ENCODE data around the gene CTF1.

The CTF1 gene

GRCh38 chr16:30921748-30922419 lies 25.5 kb downstream of the CTF1 start:
- no peaks in the 10 kb centered on the region for H3K27me3 ChIP-seq (ENCODE audit: insufficient read depth, low read length)
- H3K36me3 ChIP-seq (ENCODE audit: control insufficient read depth in 1 of 2, insufficient read depth in 2 of 2, low read length in 2 of 2) = peaks cover 12 to 15% of the 10 kb centered on the region in 2 experiments
- peak; percentile 95 to 97 for DNase-seq
- H3K4me1 ChIP-seq (ENCODE audit: control insufficient read depth in 1 of 2, insufficient read depth in 2 of 2, low read length in 2 of 2) = peaks cover 4 to 5% of the 10 kb centered on the region in 2 experiments
- peak overlapping the region; percentile 87 for H3K14ac ChIP-seq (ENCODE audit: low read length)
- no peak overlapping the region for H3K23ac ChIP-seq (ENCODE audit: low read length)
- peak overlapping the region; percentile 94 for H4K12ac ChIP-seq (ENCODE audit: low read depth, low read length)
- peak overlapping the region; percentile 65 for H2BK5ac ChIP-seq (ENCODE audit: low read depth, low read length, poor library complexity)
- peak overlapping the region; percentile 75 for H3K27ac ChIP-seq (ENCODE audit: low read depth, low read length)
- H2BK12ac ChIP-seq (ENCODE audit: low read length) = no peak overlapping the region
- peak overlapping the region; percentile 64 for H2BK120ac ChIP-seq (ENCODE audit: insufficient read depth, low read length, poor library complexity)
- peaks cover 9% of the 10 kb centered on the region for H3K79me2 ChIP-seq (ENCODE audit: control insufficient read depth, insufficient read depth, low read length, poor library complexity)
- peak overlapping the region; percentile 83 for H3K4me2 ChIP-seq (ENCODE audit: low read length)
- H2AFZ ChIP-seq (ENCODE audit: insufficient read depth, low read length, poor library complexity) = peak overlapping the region; percentile 67
- peaks cover 17% of the 10 kb centered on the region for H3K79me1 ChIP-seq (ENCODE audit: low read length)
- WGBS (ENCODE audit: extremely low coverage, insufficient coverage, insufficient read length) = no CpG with 5 or more reads among the region's 37 CpGs
- peak overlapping the region; percentile 92 for H3K18ac ChIP-seq (ENCODE audit: low read length)
- peak overlapping the region; percentile 77 for H3K4ac ChIP-seq (ENCODE audit: low read depth, low read length)
- H3K9ac ChIP-seq (ENCODE audit: low read length) = peak overlapping the region; percentile 69
- H3K4me3 ChIP-seq (ENCODE audit: low read depth, low read length) = peak overlapping the region; percentile 75
- H2AK5ac ChIP-seq (ENCODE audit: low read length) = peak overlapping the region; percentile 52
- H4K91ac ChIP-seq (ENCODE audit: low read depth, low read length) = peak overlapping the region; percentile 88
- no peaks in the 10 kb centered on the region for H3K9me3 ChIP-seq (ENCODE audit: insufficient read depth, low read depth, low read length)
- peak overlapping the region; percentile 87 for H4K8ac ChIP-seq (ENCODE audit: low read depth, low read length)

GRCh38 chr16:30922420-30922959 lies 26.1 kb downstream of the CTF1 start:
- H4K12ac ChIP-seq (ENCODE audit: low read depth, low read length) = peak overlapping the region; percentile 43
- H3K79me2 ChIP-seq (ENCODE audit: control insufficient read depth, insufficient read depth, low read length, poor library complexity) = peaks cover 9% of the 10 kb centered on the region
- peak overlapping the region; percentile 75 for H3K27ac ChIP-seq (ENCODE audit: low read depth, low read length)
- H4K91ac ChIP-seq (ENCODE audit: low read depth, low read length) = peak overlapping the region; percentile 91
- peak overlapping the region; percentile 33 for H3K4ac ChIP-seq (ENCODE audit: low read depth, low read length)
- H3K14ac ChIP-seq (ENCODE audit: low read length) = peak overlapping the region; percentile 94
- peak overlapping the region; percentile 83 for H3K4me2 ChIP-seq (ENCODE audit: low read length)
- H4K8ac ChIP-seq (ENCODE audit: low read depth, low read length) = peak overlapping the region; percentile 92
- peak overlapping the region; percentile 76 for H2AFZ ChIP-seq (ENCODE audit: insufficient read depth, low read length, poor library complexity)
- peak overlapping the region; percentile 59 for H3K9ac ChIP-seq (ENCODE audit: low read length)
- H3K4me1 ChIP-seq (ENCODE audit: control insufficient read depth in 1 of 2, insufficient read depth in 2 of 2, low read length in 2 of 2) = peaks cover 4 to 5% of the 10 kb centered on the region in 2 experiments
- H3K36me3 ChIP-seq (ENCODE audit: control insufficient read depth in 1 of 2, insufficient read depth in 2 of 2, low read length in 2 of 2) = peaks cover 19 to 21% of the 10 kb centered on the region in 2 experiments
- H2BK120ac ChIP-seq (ENCODE audit: insufficient read depth, low read length, poor library complexity) = peak overlapping the region; percentile 57
- peak overlapping the region; percentile 92 for H3K18ac ChIP-seq (ENCODE audit: low read length)
- peak; percentile 99 to 100 for DNase-seq
- H3K27me3 ChIP-seq (ENCODE audit: insufficient read depth, low read length) = no peaks in the 10 kb centered on the region
- peak overlapping the region; percentile 79 for H2BK5ac ChIP-seq (ENCODE audit: low read depth, low read length, poor library complexity)
- no peak overlapping the region for H2AK5ac ChIP-seq (ENCODE audit: low read length)
- WGBS (ENCODE audit: extremely low coverage, insufficient coverage, insufficient read length) = no CpG with 5 or more reads among the region's 42 CpGs
- H3K23ac ChIP-seq (ENCODE audit: low read length) = no peak overlapping the region
- no peaks in the 10 kb centered on the region for H3K9me3 ChIP-seq (ENCODE audit: insufficient read depth, low read depth, low read length)
- H2BK12ac ChIP-seq (ENCODE audit: low read length) = no peak overlapping the region
- peak overlapping the region; percentile 80 for H3K4me3 ChIP-seq (ENCODE audit: low read depth, low read length)
- H3K79me1 ChIP-seq (ENCODE audit: low read length) = peaks cover 17% of the 10 kb centered on the region

GRCh38 chr16:30922960-30923535 lies 26.6 kb downstream of the CTF1 start:
- peaks cover 22 to 26% of the 10 kb centered on the region in 2 experiments for H3K36me3 ChIP-seq (ENCODE audit: control insufficient read depth in 1 of 2, insufficient read depth in 2 of 2, low read length in 2 of 2)
- H3K4me3 ChIP-seq (ENCODE audit: low read depth, low read length) = peak overlapping the region; percentile 80
- H2BK120ac ChIP-seq (ENCODE audit: insufficient read depth, low read length, poor library complexity) = peak overlapping the region; percentile 57
- H3K4me1 ChIP-seq (ENCODE audit: control insufficient read depth in 1 of 2, insufficient read depth in 2 of 2, low read length in 2 of 2) = peaks cover 4 to 5% of the 10 kb centered on the region in 2 experiments
- WGBS (ENCODE audit: extremely low coverage, insufficient coverage, insufficient read length) = no CpG with 5 or more reads among the region's 33 CpGs
- H2BK12ac ChIP-seq (ENCODE audit: low read length) = no peak overlapping the region
- H3K79me2 ChIP-seq (ENCODE audit: control insufficient read depth, insufficient read depth, low read length, poor library complexity) = peaks cover 9% of the 10 kb centered on the region
- H3K27me3 ChIP-seq (ENCODE audit: insufficient read depth, low read length) = no peaks in the 10 kb centered on the region
- no peaks in the 10 kb centered on the region for H3K9me3 ChIP-seq (ENCODE audit: insufficient read depth, low read depth, low read length)
- H3K4me2 ChIP-seq (ENCODE audit: low read length) = peak overlapping the region; percentile 46
- H2AK5ac ChIP-seq (ENCODE audit: low read length) = no peak overlapping the region
- DNase-seq = peak; percentile 100
- peak overlapping the region; percentile 75 for H3K18ac ChIP-seq (ENCODE audit: low read length)
- peak overlapping the region; percentile 79 for H2BK5ac ChIP-seq (ENCODE audit: low read depth, low read length, poor library complexity)
- peak overlapping the region; percentile 59 for H3K9ac ChIP-seq (ENCODE audit: low read length)
- peak overlapping the region; percentile 71 for H3K27ac ChIP-seq (ENCODE audit: low read depth, low read length)
- peak overlapping the region; percentile 92 for H4K8ac ChIP-seq (ENCODE audit: low read depth, low read length)
- H3K4ac ChIP-seq (ENCODE audit: low read depth, low read length) = peak overlapping the region; percentile 33
- peak overlapping the region; percentile 76 for H2AFZ ChIP-seq (ENCODE audit: insufficient read depth, low read length, poor library complexity)
- H3K14ac ChIP-seq (ENCODE audit: low read length) = peak overlapping the region; percentile 94
- peak overlapping the region; percentile 43 for H4K12ac ChIP-seq (ENCODE audit: low read depth, low read length)
- peak overlapping the region; percentile 91 for H4K91ac ChIP-seq (ENCODE audit: low read depth, low read length)
- H3K23ac ChIP-seq (ENCODE audit: low read length) = no peak overlapping the region
- peaks cover 17% of the 10 kb centered on the region for H3K79me1 ChIP-seq (ENCODE audit: low read length)

- Histone ChIP-seq H3K79me1 (ENCODE audit: low read length) (peaks cover 17% of the 10 kb centered on the region), H3K18ac (ENCODE audit: low read length) (peak within 1 kb of the TSS; percentile 97), H3K9ac (ENCODE audit: low read length) (peak within 1 kb of the TSS; percentile 84), H4K12ac (ENCODE audit: low read depth, low read length) (peak within 1 kb of the TSS; percentile 86), H2AK5ac (ENCODE audit: low read length) (peak within 1 kb of the TSS; percentile 81), H3K4me2 (ENCODE audit: low read length) (peak within 1 kb of the TSS; percentile 84), H3K14ac (ENCODE audit: low read length) (peak within 1 kb of the TSS; percentile 96), H3K4ac (ENCODE audit: low read depth, low read length) (peak within 1 kb of the TSS; percentile 82), H3K4me1 (ENCODE audit: control insufficient read depth in 1 of 2, insufficient read depth in 2 of 2, low read length in 2 of 2) (peaks cover 4 to 5% of the 10 kb centered on the region in 2 experiments), H4K91ac (ENCODE audit: low read depth, low read length) (peak within 1 kb of the TSS; percentile 96), H3K27ac (ENCODE audit: low read depth, low read length) (peak within 1 kb of the TSS; percentile 75), H2AFZ (ENCODE audit: insufficient read depth, low read length, poor library complexity) (peak within 1 kb of the TSS; percentile 76), H2BK5ac (ENCODE audit: low read depth, low read length, poor library complexity) (peak within 1 kb of the TSS; percentile 79), H3K23ac (ENCODE audit: low read length) (no peak within 1 kb of the TSS), H3K9me3 (ENCODE audit: insufficient read depth, low read depth, low read length) (no peaks in the 10 kb centered on the region), H2BK120ac (ENCODE audit: insufficient read depth, low read length, poor library complexity) (peak within 1 kb of the TSS; percentile 63), H4K8ac (ENCODE audit: low read depth, low read length) (peak within 1 kb of the TSS; percentile 92), H3K4me3 (ENCODE audit: low read depth, low read length) (peak within 1 kb of the TSS; percentile 82), H2BK12ac (ENCODE audit: low read length) (no peak within 1 kb of the TSS), H3K36me3 (ENCODE audit: control insufficient read depth in 1 of 2, insufficient read depth in 2 of 2, low read length in 2 of 2) (peaks cover 27 to 31% of the 10 kb centered on the region in 2 experiments), H3K79me2 (ENCODE audit: control insufficient read depth, insufficient read depth, low read length, poor library complexity) (peaks cover 9% of the 10 kb centered on the region), H3K27me3 (ENCODE audit: insufficient read depth, low read length) (no peaks in the 10 kb centered on the region)
- WGBS (ENCODE audit: extremely low coverage, insufficient coverage, insufficient read length) = no CpG with 5 or more reads among the region's 31 CpGs
- DNase-seq = no peak
Measured at GRCh38 chr16:30923554-30924075, 27.2 kb downstream of the CTF1 start, which contains the start of gene FBXL19. Gene FBXL19, plus strand, starts transcription at chr16:30923572. Its CDS starts 2,183 bp downstream, at chr16:30925755.
